Right cardiac atrium (tissue), 5 donors: ENCODE data around the gene REPS2. TPM values are rescaled to one million over a fixed set of nuclear protein-coding genes. Genes with fewer than 3 reads are reported as not detected.
A peak's percentile ranks its signal among the peaks of the same experiment; 100 is the strongest.
"Not testable (repeated sequence)": the region's sequence is repeated elsewhere in the genome, so short reads cannot be mapped to it uniquely, and the experiment has no call there.

Experiments
- ATAC-seq, 2 donors: fragments of 200-7000 bp; cut with Tn5 transposase; one replicate each; pipeline versions ENCODE4 v1.8.0 to v1.9.1; 2020; ENCODE audit warnings: moderate library complexity in 2 of 2, mild to moderate bottlenecking in 1 of 2
- DNase-seq, 3 donors: peaks; one replicate each; pipeline ENCODE4 v3.0.0-alpha.2; 2020
- H3K27ac ChIP-seq: one replicate; pipeline ENCODE4 v1.5.1; 2013; ENCODE audit warnings: mild to moderate bottlenecking, low read length, control low read depth, moderate library complexity
- H3K27me3 ChIP-seq: one replicate; pipeline ENCODE4 v1.6.1; 2013; ENCODE audit not compliant: control insufficient read depth, insufficient read depth
- H3K4me1 ChIP-seq: one replicate; pipeline ENCODE4 v1.6.1; 2013; ENCODE audit warnings: low read length; ENCODE audit not compliant: control insufficient read depth, insufficient read depth
- H3K4me3 ChIP-seq: one replicate; pipeline ENCODE4 v1.5.1; 2013; ENCODE audit warnings: low read length, control low read depth
- H3K9me3 ChIP-seq: one replicate; pipeline ENCODE4 v1.6.1; 2013; ENCODE audit warnings: low read length; ENCODE audit not compliant: control insufficient read depth
- WGBS: extraction: QIAGEN DNeasy Blood & Tissue Kit; methylation state at CpG from one replicate; pipeline ENCODE4 v1.1.7; 2013; 5-methylcytosine and 5-hydroxymethylcytosine counted together
- intact Hi-C, 4 donors: fragments of 100-400 bp; cut with DNase I; formaldehyde crosslinking; loops; one replicate each; pipeline versions ENCODE4 v1.11.0 to v1.14.0; 2022 to 2023
- polyA plus RNA-seq: library from polyadenylated mRNA; stranded (reverse); fragments of 200-250 nt; gene quantifications from one replicate; pipeline ENCODE4 v1.2.3, GENCODE V29; 2013
- total RNA-seq, 4 donors: library from RNA; stranded (reverse); fragmentation: NEBNext Ultra II Directional; extraction: Animal tissue kit (Norgen Biotek cat#: 25700); gene quantifications; one replicate each; pipeline ENCODE4 v1.2.1, GENCODE V29; 2021
- donor health status: healthy with polysubstance abuse.
- donor health status: DM: no; HTN: yes; CAD: no.
- donor health status: DM: no; HTN: no; CAD: no.
- donor health status: DM: no; HTN: yes; CAD: no; lungs with severe emphysema.
- donor health status: DM: yes; HTN: yes; CAD: no.

The REPS2 gene
- total and polyA plus RNA-seq, 5 donors: 3.4 to 10.4 (median 8.9) TPM

DNA sequence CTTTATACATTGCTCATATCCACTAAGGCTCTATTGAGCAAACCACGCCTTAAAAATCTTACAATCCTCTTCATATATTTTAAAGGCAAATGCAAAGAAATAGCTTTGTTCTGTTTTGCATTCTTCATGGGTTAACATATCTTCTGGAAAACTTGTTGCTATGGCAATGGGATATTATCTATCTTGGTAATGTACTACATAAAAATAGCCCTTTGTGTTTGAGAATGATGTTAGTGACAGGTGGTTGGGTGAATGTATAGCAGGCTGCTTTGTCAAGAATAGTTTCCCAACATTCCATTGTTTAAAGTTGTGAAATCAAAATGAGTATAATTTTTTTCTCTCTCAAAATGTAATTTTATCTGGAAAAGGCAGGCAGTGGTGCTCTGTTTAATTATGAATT is 16.8 kb downstream of the REPS2 start:
- ATAC-seq: no peak
- Histone ChIP-seq H3K4me1 (peaks cover 1% of the 10 kb centered on the region), H3K27ac (no peak overlapping the region), H3K27me3 (no peaks in the 10 kb centered on the region), H3K4me3 (no peak overlapping the region), H3K9me3 (no peaks in the 10 kb centered on the region)
- intact Hi-C loops: no loop called here
- 79% methylated on average over 1 of the region's 1 CpG for WGBS
- no peak for DNase-seq

DNA sequence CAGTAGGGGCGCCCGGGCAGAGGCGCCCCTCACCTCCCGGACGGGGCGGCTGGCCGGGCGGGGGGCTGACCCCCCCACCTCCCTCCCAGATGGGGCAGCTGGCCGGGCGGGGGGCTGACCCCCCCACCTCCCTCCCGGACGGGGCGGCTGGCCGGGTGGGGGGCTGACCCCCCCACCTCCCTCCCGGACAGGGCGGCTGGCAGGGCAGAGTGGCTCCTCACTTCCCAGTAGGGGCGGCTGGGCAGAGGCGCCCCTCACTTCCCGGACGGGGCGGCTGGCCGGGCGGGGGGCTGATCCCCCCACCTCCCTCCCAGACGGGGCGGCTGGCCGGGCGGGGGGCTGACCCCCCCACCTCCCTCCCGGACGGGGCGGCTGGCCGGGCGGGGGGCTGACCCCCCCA is 18.5 kb downstream of the REPS2 start:
- ATAC-seq, intact Hi-C loops, H3K27me3 ChIP-seq, H3K9me3 ChIP-seq, H3K4me3 ChIP-seq, H3K4me1 ChIP-seq, H3K27ac ChIP-seq: not testable (repeated sequence)
- WGBS: 98% methylated on average over 9 of the region's 32 CpGs
- DNase-seq: peak in 1 of 3 donors; percentile 53

DNA sequence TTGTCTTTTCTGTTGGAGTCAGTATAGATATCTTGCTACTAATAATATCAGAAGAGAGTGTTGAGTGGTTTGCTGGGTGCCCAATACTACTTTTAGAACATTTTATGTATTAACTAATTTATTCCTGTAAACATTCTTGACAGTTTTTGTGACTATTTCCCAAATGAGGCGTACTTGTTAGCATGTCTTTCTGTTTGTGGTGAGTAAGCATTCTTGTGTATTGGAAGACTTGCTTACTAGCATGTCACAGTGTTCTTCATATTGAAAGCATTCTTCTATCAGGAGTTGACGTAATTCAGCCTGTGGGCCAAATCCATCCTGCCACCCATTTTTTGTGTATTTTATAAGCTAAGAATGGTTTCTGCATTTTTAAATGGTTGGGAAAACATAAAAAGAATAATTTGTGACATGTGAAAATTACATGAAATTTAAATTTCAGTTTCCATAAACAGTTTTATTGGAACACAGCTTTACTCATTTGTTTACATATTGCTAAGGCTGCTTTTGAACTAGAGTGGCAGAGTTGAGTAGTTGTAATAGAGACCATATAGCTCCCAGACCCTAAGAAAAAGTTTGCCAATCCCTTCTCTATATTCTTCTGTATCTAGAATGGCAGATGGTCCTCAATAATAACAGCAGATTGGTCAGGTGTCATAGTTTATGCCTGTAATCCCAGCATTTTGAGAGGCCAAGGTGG is 20.4 kb downstream of the REPS2 start:
- Histone ChIP-seq H3K27me3 (no peaks in the 10 kb centered on the region), H3K9me3 (no peaks in the 10 kb centered on the region), H3K4me1 (no peaks in the 10 kb centered on the region), H3K27ac (no peak overlapping the region), H3K4me3 (no peak overlapping the region)
- DNase-seq: no peak
- no peak for ATAC-seq
- intact Hi-C loops: no loop called here
- 70% methylated on average over 2 of the region's 2 CpGs for WGBS

DNA sequence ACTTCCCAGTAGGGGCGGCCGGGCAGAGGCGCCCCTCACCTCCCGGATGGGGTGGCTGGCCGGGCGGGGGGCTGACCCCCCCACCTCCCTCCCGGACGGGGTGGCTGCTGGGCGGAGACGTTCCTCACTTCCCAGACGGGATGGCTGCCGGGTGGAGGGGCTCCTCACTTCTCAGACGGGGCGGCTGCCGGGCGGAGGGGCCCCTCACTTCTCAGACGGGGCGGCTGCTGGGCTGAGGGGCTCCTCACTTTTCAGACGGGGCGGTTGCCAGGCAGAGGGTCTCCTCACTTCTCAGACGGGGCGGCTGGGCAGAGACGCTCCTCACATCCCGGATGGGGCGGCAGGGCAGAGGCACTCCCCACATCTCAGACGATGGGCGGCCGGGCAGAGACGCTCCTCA is 22.3 kb downstream of the REPS2 start:
- peak in 1 of 3 donors; percentile 40 for DNase-seq
- H3K4me1 ChIP-seq, H3K27me3 ChIP-seq, ATAC-seq, H3K4me3 ChIP-seq, intact Hi-C loops, H3K9me3 ChIP-seq, H3K27ac ChIP-seq: not testable (repeated sequence)
- WGBS: 91% methylated on average over 26 of the region's 29 CpGs

DNA sequence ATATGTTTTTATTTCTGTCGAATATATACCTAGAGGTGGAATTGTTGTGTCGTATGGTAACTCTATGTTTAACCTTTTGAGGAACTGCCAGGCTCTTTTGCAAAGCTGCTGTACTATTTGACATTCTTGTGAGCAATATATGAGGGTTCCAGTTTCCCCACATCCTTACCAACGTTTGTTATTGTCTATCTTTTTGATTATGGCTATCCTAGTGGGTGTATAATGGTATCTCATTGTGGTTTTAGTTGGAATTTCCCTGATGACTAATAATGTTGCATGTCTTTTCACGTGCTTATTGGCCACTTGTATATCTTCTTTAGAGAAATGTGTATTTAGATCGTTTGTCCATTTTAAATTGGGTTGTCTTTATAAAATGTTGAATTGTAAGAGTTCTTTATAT is 24.5 kb downstream of the REPS2 start:
- Histone ChIP-seq H3K27me3 (no peaks in the 10 kb centered on the region), H3K27ac (no peak overlapping the region), H3K4me1 (no peaks in the 10 kb centered on the region), H3K4me3 (no peak overlapping the region), H3K9me3 (no peaks in the 10 kb centered on the region)
- DNase-seq: no peak
- WGBS: 66% methylated on average over 5 of the region's 5 CpGs
- intact Hi-C loops: no loop called here
- ATAC-seq: no peak

DNA sequence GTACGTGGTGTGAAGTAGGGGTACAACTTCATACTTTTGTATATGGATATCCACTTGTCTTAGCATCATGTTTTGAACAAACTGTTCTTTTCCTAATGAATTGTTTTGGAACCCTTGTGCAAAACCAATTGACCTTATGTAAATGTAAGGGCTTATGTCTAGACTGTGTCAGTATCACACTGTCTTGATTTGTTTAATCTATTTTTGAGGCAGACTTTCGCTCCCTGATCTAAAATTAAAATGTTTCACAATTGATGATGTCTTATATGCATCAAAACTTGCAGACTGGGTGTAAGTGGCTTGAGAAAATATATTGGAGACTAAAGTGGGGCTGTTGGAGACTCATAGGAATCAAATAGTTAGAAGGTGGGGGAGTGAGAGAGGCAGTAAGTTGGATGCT is 25.2 kb downstream of the REPS2 start:
- no peak overlapping the region for H3K4me3 ChIP-seq
- no peak for DNase-seq
- WGBS: 72% methylated on average over 2 of the region's 2 CpGs
- H3K27ac ChIP-seq: no peak overlapping the region
- H3K4me1 ChIP-seq: no peaks in the 10 kb centered on the region
- no peaks in the 10 kb centered on the region for H3K27me3 ChIP-seq
- intact Hi-C loops: no loop called here
- no peaks in the 10 kb centered on the region for H3K9me3 ChIP-seq
- ATAC-seq: no peak

DNA sequence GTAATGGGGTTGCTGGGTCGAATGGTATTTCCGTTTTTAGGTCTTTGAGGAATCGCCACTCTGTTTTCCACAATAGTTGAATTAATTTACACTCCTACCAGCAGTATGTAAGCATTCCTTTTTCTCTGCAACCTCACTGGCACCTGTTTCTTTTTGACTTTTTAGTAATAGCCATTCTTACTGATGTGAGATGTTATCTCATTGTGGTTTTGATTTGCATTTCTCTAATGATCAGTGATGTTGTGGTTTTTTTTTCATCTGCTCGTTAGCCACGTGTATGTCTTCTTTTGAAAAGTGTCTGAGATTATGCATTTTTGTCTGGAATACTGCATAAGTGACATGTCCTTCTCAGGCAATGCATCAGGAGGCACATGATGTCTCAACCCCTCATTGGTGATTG is 28.8 kb downstream of the REPS2 start:
- Histone ChIP-seq H3K27me3 (no peaks in the 10 kb centered on the region), H3K4me1 (no peaks in the 10 kb centered on the region), H3K27ac (no peak overlapping the region), H3K4me3 (no peak overlapping the region), H3K9me3 (no peaks in the 10 kb centered on the region)
- 76% methylated on average over 5 of the region's 5 CpGs for WGBS
- intact Hi-C loops: no loop called here
- ATAC-seq: no peak
- DNase-seq: no peak

DNA sequence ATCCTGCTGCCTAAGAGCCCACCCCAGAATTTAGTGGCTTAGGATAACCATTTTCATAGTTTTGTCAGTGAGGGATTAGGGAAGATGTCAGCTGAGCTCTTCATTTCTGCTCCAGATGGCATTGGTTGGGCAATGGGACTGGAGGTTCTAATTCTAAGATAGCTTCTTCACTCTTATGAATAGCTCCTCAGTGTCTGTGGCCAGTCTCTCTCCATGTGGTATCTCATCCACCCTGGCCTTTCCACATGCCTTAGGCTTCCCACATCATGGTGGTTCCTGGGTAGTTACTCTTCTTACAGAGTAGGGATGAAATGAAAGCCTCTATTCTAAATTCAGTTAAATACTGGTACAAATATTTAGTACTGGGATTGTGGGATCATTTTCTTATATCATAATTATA is 31.3 kb downstream of the REPS2 start:
- no peak overlapping the region for H3K4me3 ChIP-seq
- intact Hi-C loops: no loop called here
- DNase-seq (no peak), ATAC-seq (no peak)
- H3K27me3 ChIP-seq: no peaks in the 10 kb centered on the region
- no peaks in the 10 kb centered on the region for H3K4me1 ChIP-seq
- no peaks in the 10 kb centered on the region for H3K9me3 ChIP-seq
- H3K27ac ChIP-seq: no peak overlapping the region

DNA sequence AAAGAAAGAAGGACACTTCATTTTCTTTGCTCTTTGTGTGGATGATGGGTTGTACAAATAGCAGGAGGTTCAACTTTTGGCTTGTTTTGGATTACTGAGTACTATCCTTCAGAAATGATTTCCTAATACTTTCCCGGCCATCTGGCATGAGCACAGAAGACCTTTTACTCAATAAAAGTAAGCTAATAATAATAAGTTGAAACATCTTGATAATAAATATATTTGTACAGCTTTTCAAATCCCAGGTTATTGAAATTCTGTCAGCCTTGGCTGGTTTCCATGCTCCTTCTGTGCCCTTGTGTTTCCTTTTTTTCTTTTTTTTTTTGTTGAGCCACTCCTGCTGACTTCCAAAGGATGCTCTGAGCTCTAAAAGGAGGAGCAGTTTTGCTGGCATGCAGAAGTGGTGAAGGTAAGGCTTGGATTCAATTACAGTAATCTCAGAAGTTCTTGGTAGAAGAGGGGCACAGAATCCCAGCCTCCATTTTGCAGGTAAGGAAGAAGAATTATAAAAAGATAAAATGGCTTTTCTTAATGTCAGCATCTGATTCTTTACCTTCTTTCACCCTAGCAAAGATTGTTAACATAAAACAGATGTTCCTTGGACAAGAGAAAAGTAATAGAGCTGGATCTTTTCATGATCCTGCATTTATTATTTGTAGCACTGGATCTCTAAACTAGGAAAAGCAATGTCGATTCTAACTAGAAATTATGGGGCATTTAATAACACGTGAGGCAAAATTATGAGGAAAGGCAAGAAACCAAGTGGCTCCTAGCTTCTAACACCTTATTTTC is 31.9 kb downstream of the REPS2 start:
- no peak overlapping the region for H3K4me3 ChIP-seq
- ATAC-seq (no peak), DNase-seq (no peak)
- intact Hi-C loops: no loop called here
- H3K27me3 ChIP-seq: no peaks in the 10 kb centered on the region
- H3K4me1 ChIP-seq: no peaks in the 10 kb centered on the region
- 73% methylated on average over 3 of the region's 3 CpGs for WGBS
- no peak overlapping the region for H3K27ac ChIP-seq
- no peaks in the 10 kb centered on the region for H3K9me3 ChIP-seq

- intact Hi-C loops: no loop called here
These were observed 32.8 kb downstream of the REPS2 start for GRCh38 chrX:16979226-16979625.

DNA sequence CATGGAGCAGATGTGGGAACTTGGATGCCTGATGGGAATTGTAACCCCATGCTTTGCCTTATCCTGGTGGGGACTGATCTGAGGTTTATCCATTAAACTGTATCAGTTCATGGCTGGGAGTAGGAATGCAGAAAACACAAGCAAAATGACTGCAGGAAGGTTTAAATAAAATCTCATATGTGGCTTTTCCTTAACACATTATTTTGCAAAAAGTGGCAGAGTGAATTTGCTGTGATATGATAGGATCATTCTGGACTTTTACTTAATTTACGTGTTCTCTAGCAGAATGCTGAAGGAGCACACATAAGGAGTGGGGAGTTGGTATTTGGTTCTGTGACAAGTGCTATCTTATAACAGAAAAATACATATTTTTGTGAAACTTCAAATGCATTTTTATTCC is 34.8 kb downstream of the REPS2 start:
- WGBS: 97% methylated on average over 1 of the region's 1 CpG
- no peaks in the 10 kb centered on the region for H3K9me3 ChIP-seq
- H3K27me3 ChIP-seq: no peaks in the 10 kb centered on the region
- no peak overlapping the region for H3K4me3 ChIP-seq
- intact Hi-C loops: no loop called here
- DNase-seq (no peak), ATAC-seq (no peak)
- no peak overlapping the region for H3K27ac ChIP-seq
- H3K4me1 ChIP-seq: no peaks in the 10 kb centered on the region

More at GRCh38 chrX:16979226-16979625, 32.8 kb downstream of the REPS2 start:
- Histone ChIP-seq H3K27me3 (no peaks in the 10 kb centered on the region), H3K9me3 (no peaks in the 10 kb centered on the region), H3K4me3 (no peak overlapping the region), H3K4me1 (no peaks in the 10 kb centered on the region), H3K27ac (no peak overlapping the region)
- 94% methylated on average over 1 of the region's 1 CpG for WGBS
- DNase-seq (no peak), ATAC-seq (no peak)
